HepG2 (cell line): ENCODE data around the gene REEP3. TPM values are rescaled to one million over a fixed set of nuclear protein-coding genes. Genes with fewer than 3 reads are reported as not detected.

Source experiments
- ATAC-seq: fragments of 200-7000 bp; cut with Tn5 transposase; 3 replicates; pipeline ENCODE4 v1.9.1; 2020; ENCODE audit warnings: mild to moderate bottlenecking, moderate library complexity
- BruUV-seq: library from RNA; stranded (reverse); fragments of 400-500 nt; replicated peaks from 2 replicates; lab custom pipeline; 2021; lab: Mats Ljungman, UMichigan
- CTCF ChIA-PET: fragments of 300-600 bp; formaldehyde crosslinking; extraction: SDS; loops from one replicate; lab custom pipeline; 2021; ENCODE audit warnings: low total read pairs, inconsistent platforms, low intra/inter-chr PET ratio; lab: Yijun Ruan, JAX
- POLR2A ChIA-PET: fragments of 350-600 bp; sonication (Branson Sonifier 250); formaldehyde crosslinking; loops from one replicate; lab custom pipeline; 2020; ENCODE audit warnings: antibody characterized with exemption, inconsistent platforms; lab: Yijun Ruan, JAX
- DNase-seq: peaks from one replicate; pipeline ENCODE4 v3.0.0-alpha.2; 2015; ENCODE audit warnings: low spot score
- FAIRE-seq: peaks from 3 replicates; lab custom pipeline; 2011; peaks lifted over from hg19 to GRCh38; lab: Jason Lieb, UNC
- H2AFZ ChIP-seq: one replicate; pipeline ENCODE4 v1.6.1; 2011; ENCODE audit warnings: low read length, inconsistent platforms
- H3K27ac ChIP-seq: fragments of 300-600 bp; 3 replicates; pipeline ENCODE4 v1.8.0; 2011; ENCODE audit warnings: mixed run types, mild to moderate bottlenecking, mixed read lengths, low read length, inconsistent platforms; ENCODE audit not compliant: insufficient read depth; ENCODE audit errors: extremely low read length
- H3K27me3 ChIP-seq, 2 experiments: fragments of 200-600 bp in 1 of 2; 2 replicates in 1 of 2; 3 replicates in 1 of 2; pipeline versions ENCODE4 v1.6.0 to v1.8.0; 2011; ENCODE audit warnings: low read length in 2 of 2, mild to moderate bottlenecking in 2 of 2, moderate library complexity in 2 of 2, inconsistent platforms in 1 of 2; ENCODE audit not compliant: insufficient read depth in 2 of 2, control insufficient read depth in 1 of 2
- H3K36me3 ChIP-seq, 2 experiments: fragments of 200-600 bp in 1 of 2; replicated peaks in 1 of 2; 2 replicates in 1 of 2; 3 replicates in 1 of 2; pipeline versions ENCODE4 v1.5.1 to v1.8.0; 2011; ENCODE audit warnings: low read length in 2 of 2, inconsistent platforms in 1 of 2; ENCODE audit not compliant: insufficient read depth in 2 of 2, control insufficient read depth in 1 of 2
- H3K4me1 ChIP-seq: 2 replicates; pipeline ENCODE4 v1.5.1; 2012; ENCODE audit warnings: low read length, inconsistent platforms; ENCODE audit not compliant: insufficient read depth
- H3K4me2 ChIP-seq: 2 replicates; pipeline ENCODE4 v1.6.0; 2011; ENCODE audit warnings: low read depth, low read length, inconsistent platforms
- H3K4me3 ChIP-seq, 3 experiments: fragments of 200-600 bp in 1 of 3; sonication (generic), shearing (Covaris generic) in 1 of 3; replicated peaks in 1 of 3; 2 replicates each; pipeline ENCODE4 v1.5.1; 2011 to 2016; ENCODE audit warnings: low read length in 3 of 3, inconsistent platforms in 2 of 3, low read depth in 2 of 3, mild to moderate bottlenecking in 2 of 3, control low read depth in 1 of 3, mixed read lengths in 1 of 3; ENCODE audit not compliant: insufficient read depth in 1 of 3
- H3K79me2 ChIP-seq: one replicate; pipeline ENCODE4 v1.6.1; 2011; ENCODE audit warnings: low read length, inconsistent platforms; ENCODE audit not compliant: insufficient read depth
- H3K9ac ChIP-seq: 2 replicates; pipeline ENCODE4 v1.6.0; 2011; ENCODE audit warnings: mild to moderate bottlenecking, low read depth, low read length, inconsistent platforms; ENCODE audit not compliant: insufficient read depth
- H3K9me3 ChIP-seq: 2 replicates; pipeline ENCODE4 v1.5.1; 2012; ENCODE audit warnings: mild to moderate bottlenecking, low read length
- H4K20me1 ChIP-seq: 2 replicates; pipeline ENCODE4 v1.6.0; 2011; ENCODE audit warnings: inconsistent platforms, mild to moderate bottlenecking, low read length, moderate library complexity; ENCODE audit not compliant: insufficient read depth
- EEA1 ChIP-seq: sonication (generic); formaldehyde crosslinking; IDR thresholded peaks from 2 replicates; pipeline ENCODE4 v1.5.1; 2020; ENCODE audit warnings: mild to moderate bottlenecking, missing genetic modification reagents, borderline replicate concordance
- KLF11 ChIP-seq: IDR thresholded peaks from 2 replicates; pipeline ENCODE4 v1.6.1; 2016; ENCODE audit warnings: missing compliant biosample characterization
- MAFK ChIP-seq, 2 experiments: IDR thresholded peaks in 1 of 2; conservative IDR thresholded peaks in 1 of 2; 2 replicates each; pipeline ENCODE4 v1.6.1; 2011; ENCODE audit warnings: improper control_type of control experiment in 2 of 2, low read length in 2 of 2
- MIXL1 ChIP-seq: IDR thresholded peaks from 2 replicates; pipeline ENCODE4 v1.6.1; 2016
- NCOA2 ChIP-seq: sonication (generic); formaldehyde crosslinking; IDR thresholded peaks from 2 replicates; pipeline ENCODE4 v1.8.0; 2022; ENCODE audit warnings: inconsistent platforms
- NKX3-1 ChIP-seq: sonication (generic); formaldehyde crosslinking; IDR thresholded peaks from 2 replicates; pipeline ENCODE4 v1.5.0; 2020; ENCODE audit warnings: missing genetic modification reagents
- NR3C1 ChIP-seq: sonication (generic); formaldehyde crosslinking; IDR thresholded peaks from 2 replicates; pipeline ENCODE4 v1.4.0; 2020; ENCODE audit warnings: missing genetic modification reagents
- ONECUT2 ChIP-seq: sonication (generic); formaldehyde crosslinking; IDR thresholded peaks from 2 replicates; pipeline ENCODE4 v1.4.0; 2020; ENCODE audit warnings: missing genetic modification reagents
- PHF20 ChIP-seq: sonication (generic); formaldehyde crosslinking; IDR thresholded peaks from 2 replicates; pipeline ENCODE4 v1.5.0; 2020; ENCODE audit warnings: mild to moderate bottlenecking, missing genetic modification reagents
- RBFOX2 ChIP-seq: fragments of 200-400 bp; formaldehyde crosslinking; IDR thresholded peaks from 2 replicates; pipeline ENCODE4 v1.6.1; 2017; ENCODE audit warnings: low read depth, mild to moderate bottlenecking, low read length
- TARDBP ChIP-seq: sonication (generic); formaldehyde crosslinking; IDR thresholded peaks from 2 replicates; pipeline ENCODE4 v1.8.0; 2022; ENCODE audit warnings: mild to moderate bottlenecking, missing genetic modification reagents
- ZNF234 ChIP-seq: sonication (generic); formaldehyde crosslinking; conservative IDR thresholded peaks from 2 replicates; pipeline ENCODE4 v1.5.1; 2020; ENCODE audit warnings: mild to moderate bottlenecking, missing genetic modification reagents
- ZNF331 ChIP-seq: sonication (generic); formaldehyde crosslinking; IDR thresholded peaks from 2 replicates; pipeline ENCODE4 v1.4.0; 2020; ENCODE audit warnings: missing genetic modification reagents
- ZNF546 ChIP-seq: sonication (generic); formaldehyde crosslinking; conservative IDR thresholded peaks from 2 replicates; pipeline ENCODE4 v1.8.1; 2023; ENCODE audit warnings: mild to moderate bottlenecking, missing genetic modification reagents
- ZNF563 ChIP-seq: sonication (generic); formaldehyde crosslinking; IDR thresholded peaks from 2 replicates; pipeline ENCODE4 v1.8.0; 2022; ENCODE audit warnings: mild to moderate bottlenecking, moderate library complexity, missing genetic modification reagents
- ZNF577 ChIP-seq: sonication (generic); formaldehyde crosslinking; IDR thresholded peaks from 2 replicates; pipeline ENCODE4 v1.4.0; 2020; ENCODE audit warnings: mild to moderate bottlenecking, low read depth, missing genetic modification reagents, borderline replicate concordance
- ZNF781 ChIP-seq: sonication (generic); formaldehyde crosslinking; IDR thresholded peaks from 2 replicates; pipeline ENCODE4 v1.5.1; 2020; ENCODE audit warnings: borderline replicate concordance, mild to moderate bottlenecking, missing genetic modification reagents; ENCODE audit errors: not compliant biosample characterization
- ZNF782 ChIP-seq: sonication (generic); formaldehyde crosslinking; IDR thresholded peaks from 2 replicates; pipeline ENCODE4 v1.4.0; 2020; ENCODE audit warnings: missing genetic modification reagents, mild to moderate bottlenecking, borderline replicate concordance
- WGBS: methylation state at CpG from one replicate; pipeline ENCODE4 v1.1.6; 2017; ENCODE audit warnings: low lambda C conversion rate; 5-methylcytosine and 5-hydroxymethylcytosine counted together
- in situ Hi-C: cut with HindIII; loops from 2 replicates; pipeline ENCODE4 v1.10.0; 2017; ENCODE audit warnings: low pct_unique_long_range_greater_than_20kb; ENCODE audit not compliant: extremely low pct_ligation_motif_present
- intact Hi-C: fragments of 100-400 bp; cut with micrococcal nuclease; formaldehyde crosslinking; loops from one replicate; pipeline ENCODE4 v1.10.0; 2022; ENCODE audit not compliant: unreplicated experiment
- polyA plus RNA-seq, 8 experiments: library from polyadenylated mRNA; depleted of rRNA in 3 of 8; stranded (reverse) in 7 of 8; unstranded in 1 of 8; fragments of >200 nt; fragmentation: Illumina TruSeq in 4 of 8; extraction: Trizol in 4 of 8; gene quantifications; 2 replicates each; pipeline versions ENCODE4 v1.2.1 to v1.2.3, GENCODE V29; 2011 to 2016; ENCODE audit warnings: low read depth in 4 of 8, missing spikeins in 1 of 8, mixed read lengths in 1 of 8; ENCODE audit not compliant: insufficient read depth in 1 of 8
- total RNA-seq, 5 experiments: library from RNA; depleted of rRNA; stranded (reverse); fragments of >200 nt; fragmentation: Illumina TruSeq; extraction: Trizol; gene quantifications; 2 replicates each; pipeline ENCODE4 v1.2.3, GENCODE V29; 2016; ENCODE audit warnings: low read depth in 1 of 5
- TF ChIP-seq, protein P1 (sequence below): sonication (generic); formaldehyde crosslinking; IDR thresholded peaks from 2 replicates; pipeline ENCODE4 v1.9.0; 2022; ENCODE audit warnings: low read depth, missing genetic modification reagents
- TF ChIP-seq, protein P2 (sequence below): sonication (generic); formaldehyde crosslinking; IDR thresholded peaks from 2 replicates; pipeline ENCODE4 v1.5.0; 2020; ENCODE audit warnings: mild to moderate bottlenecking, missing genetic modification reagents, moderate library complexity

REEP3 gene
- total and polyA plus RNA-seq, 2 of the 13 experiments (the other 11 are each of a cell fraction or from before 2014, with no cell fraction given): 7.1 to 31.4 TPM

DNA sequence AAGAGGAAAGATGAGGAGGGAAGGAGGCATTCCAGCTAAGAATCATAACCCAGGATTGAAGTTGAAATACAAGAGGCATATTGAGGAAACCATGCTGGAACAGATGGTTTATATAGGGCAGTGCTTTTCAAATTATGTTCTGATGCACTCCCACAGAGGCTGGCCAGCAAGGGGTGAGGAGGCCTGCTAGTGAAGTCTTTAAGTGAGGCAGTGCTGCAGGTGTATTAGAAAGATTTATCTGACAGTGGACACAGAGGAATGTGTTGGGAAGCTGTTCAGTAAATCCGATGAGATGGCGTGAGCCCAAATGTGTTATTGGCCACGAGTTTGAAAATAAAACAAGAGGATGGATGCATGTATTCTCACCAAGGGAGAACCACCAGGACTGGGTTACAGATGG, 28.6 kb downstream of the REEP3 start:
- in situ Hi-C loops (no loop called here), intact Hi-C loops (no loop called here)
- H3K27ac ChIP-seq: no peak overlapping the region
- H3K4me2 ChIP-seq: no peak overlapping the region
- no peak overlapping the region for H2AFZ ChIP-seq
- FAIRE-seq (no peak), DNase-seq (no peak), ATAC-seq (no peak)
- H3K9ac ChIP-seq: no peak overlapping the region
- CTCF ChIA-PET: no interaction called here
- TF ChIP-seq ZNF563 (CRISPR knock-in tag): no peak
- TF ChIP-seq KLF11 (CRISPR knock-in tag): no peak
- TF ChIP-seq TARDBP (CRISPR knock-in tag): no peak
- TF ChIP-seq ZNF577 (CRISPR knock-in tag): no peak
- TF ChIP-seq MIXL1 (CRISPR knock-in tag): no peak
- no peak for TF ChIP-seq EEA1 (CRISPR knock-in tag)
- TF ChIP-seq NKX3-1 (CRISPR knock-in tag): no peak
- TF ChIP-seq ZNF782: no peak
- no peak for TF ChIP-seq NCOA2
- TF ChIP-seq, protein P1, sequence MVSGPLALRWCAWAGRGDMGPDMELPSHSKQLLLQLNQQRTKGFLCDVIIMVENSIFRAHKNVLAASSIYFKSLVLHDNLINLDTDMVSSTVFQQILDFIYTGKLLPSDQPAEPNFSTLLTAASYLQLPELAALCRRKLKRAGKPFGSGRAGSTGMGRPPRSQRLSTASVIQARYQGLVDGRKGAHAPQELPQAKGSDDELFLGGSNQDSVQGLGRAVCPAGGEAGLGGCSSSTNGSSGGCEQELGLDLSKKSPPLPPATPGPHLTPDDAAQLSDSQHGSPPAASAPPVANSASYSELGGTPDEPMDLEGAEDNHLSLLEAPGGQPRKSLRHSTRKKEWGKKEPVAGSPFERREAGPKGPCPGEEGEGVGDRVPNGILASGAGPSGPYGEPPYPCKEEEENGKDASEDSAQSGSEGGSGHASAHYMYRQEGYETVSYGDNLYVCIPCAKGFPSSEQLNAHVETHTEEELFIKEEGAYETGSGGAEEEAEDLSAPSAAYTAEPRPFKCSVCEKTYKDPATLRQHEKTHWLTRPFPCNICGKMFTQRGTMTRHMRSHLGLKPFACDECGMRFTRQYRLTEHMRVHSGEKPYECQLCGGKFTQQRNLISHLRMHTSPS: no peak
- TF ChIP-seq ONECUT2 (CRISPR knock-in tag): no peak
- TF ChIP-seq NR3C1 (CRISPR knock-in tag): no peak
- TF ChIP-seq ZNF781 (CRISPR knock-in tag): no peak
- no peak for TF ChIP-seq ZNF546 (CRISPR knock-in tag)
- no peak for TF ChIP-seq ZNF331 (CRISPR knock-in tag)
- no peak for TF ChIP-seq RBFOX2
- TF ChIP-seq, protein P2, sequence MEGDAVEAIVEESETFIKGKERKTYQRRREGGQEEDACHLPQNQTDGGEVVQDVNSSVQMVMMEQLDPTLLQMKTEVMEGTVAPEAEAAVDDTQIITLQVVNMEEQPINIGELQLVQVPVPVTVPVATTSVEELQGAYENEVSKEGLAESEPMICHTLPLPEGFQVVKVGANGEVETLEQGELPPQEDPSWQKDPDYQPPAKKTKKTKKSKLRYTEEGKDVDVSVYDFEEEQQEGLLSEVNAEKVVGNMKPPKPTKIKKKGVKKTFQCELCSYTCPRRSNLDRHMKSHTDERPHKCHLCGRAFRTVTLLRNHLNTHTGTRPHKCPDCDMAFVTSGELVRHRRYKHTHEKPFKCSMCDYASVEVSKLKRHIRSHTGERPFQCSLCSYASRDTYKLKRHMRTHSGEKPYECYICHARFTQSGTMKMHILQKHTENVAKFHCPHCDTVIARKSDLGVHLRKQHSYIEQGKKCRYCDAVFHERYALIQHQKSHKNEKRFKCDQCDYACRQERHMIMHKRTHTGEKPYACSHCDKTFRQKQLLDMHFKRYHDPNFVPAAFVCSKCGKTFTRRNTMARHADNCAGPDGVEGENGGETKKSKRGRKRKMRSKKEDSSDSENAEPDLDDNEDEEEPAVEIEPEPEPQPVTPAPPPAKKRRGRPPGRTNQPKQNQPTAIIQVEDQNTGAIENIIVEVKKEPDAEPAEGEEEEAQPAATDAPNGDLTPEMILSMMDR: no peak
- no peak for TF ChIP-seq PHF20 (CRISPR knock-in tag)
- TF ChIP-seq ZNF234 (CRISPR knock-in tag): no peak
- no peak for TF ChIP-seq MAFK (conservative IDR thresholded peaks at IDR 0.05 in 1 of 2, IDR thresholded peaks at IDR 0.05 in 1 of 2; ENCODE audit: low read length in 2 of 2)
- H3K36me3 ChIP-seq: no peaks in the 10 kb centered on the region
- H3K79me2 ChIP-seq: peaks cover 6% of the 10 kb centered on the region
- H3K4me3 ChIP-seq: no peak overlapping the region
- 78% methylated on average over 3 of the region's 3 CpGs for WGBS
- no TSS peak for BruUV-seq
- no peaks in the 10 kb centered on the region for H3K27me3 ChIP-seq
- POLR2A ChIA-PET: no interaction called here
- no peaks in the 10 kb centered on the region for H4K20me1 ChIP-seq
- H3K9me3 ChIP-seq: no peaks in the 10 kb centered on the region
- peaks cover 17% of the 10 kb centered on the region for H3K4me1 ChIP-seq
